ENCODE results near the gene PLCB1. TPM values are rescaled to one million over a fixed set of nuclear protein-coding genes. Genes with fewer than 3 reads are reported as not detected.

PLCB1 gene
- total and polyA plus RNA-seq, 10 of the 15 experiments (the other 5 are each of a cell fraction or from before 2014, with no cell fraction given), result 0.05 to 5.3 (median 0.17) TPM; not detected in 1

- TF ChIP-seq NFYA (IDR thresholded peaks at IDR 0.05; ENCODE audit: borderline replicate concordance, low read depth, low read length), result no peak
Measured at GRCh38 chr20:8480597-8480996, 348.5 kb downstream of the PLCB1 start (continued).

- CTCF ChIA-PET, result no interaction called here
- Histone ChIP-seq H3K27ac (ENCODE audit: control insufficient read depth, insufficient read depth) (no peak overlapping the region), H3K4me1 (ENCODE audit: control insufficient read depth, insufficient read depth, low read length) (no peaks in the 10 kb centered on the region), H4K20me1 (ENCODE audit: control insufficient read depth, insufficient read depth) (no peaks in the 10 kb centered on the region), H3K27me3 (replicated peaks in 1 of 2; ENCODE audit: control insufficient read depth in 2 of 2, insufficient read depth in 2 of 2, low read length in 1 of 2) (no peaks in the 10 kb centered on the region), H3K4me3 (no peak overlapping the region), H3K4me2 (ENCODE audit: control insufficient read depth, insufficient read depth) (no peak overlapping the region), H3K9ac (ENCODE audit: control insufficient read depth, insufficient read depth, low read length) (no peak overlapping the region), H2AFZ (ENCODE audit: control insufficient read depth, low read depth, low read length) (no peak overlapping the region), H3K9me3 (replicated peaks; ENCODE audit: control insufficient read depth, insufficient read depth, low read length) (no peaks in the 10 kb centered on the region; the same call in 2 of the 3 replicates), H3K36me3 (ENCODE audit: control insufficient read depth in 2 of 2, insufficient read depth in 2 of 2, low read length in 1 of 2) (no peaks in the 10 kb centered on the region), H3K79me2 (ENCODE audit: control insufficient read depth, insufficient read depth, low read length) (no peaks in the 10 kb centered on the region)
- in situ Hi-C loops (cut with MboI), result no loop called here
- TF ChIP-seq SRF (IDR thresholded peaks at IDR 0.05; ENCODE audit: low read depth in 2 of 2, low read length in 2 of 2), result no peak
- no peak for TF ChIP-seq MTA3 (IDR thresholded peaks at IDR 0.05; ENCODE audit: borderline replicate concordance, low read length)
- WGBS (ENCODE audit: insufficient coverage, insufficient replicate concordance, low lambda C conversion rate, missing lambda C conversion rate), result 13% methylated on average over 7 of the region's 7 CpGs
- intact Hi-C loops (cut with micrococcal nuclease; ENCODE audit: unreplicated experiment), result no loop called here
- RAD21 ChIA-PET (ENCODE audit: unreplicated experiment), result no interaction called here
- BruUV-seq (replicated peaks), result no TSS peak
- DNase-seq (ENCODE audit: low read depth, low spot score) (no peak), ATAC-seq (no peak), FAIRE-seq (no peak)
- POLR2A ChIA-PET, result no interaction called here
- SMC1A ChIA-PET (ENCODE audit: uncharacterized antibody, unreplicated experiment), result no interaction called here
Measured at GRCh38 chr20:8487696-8488095, 355.6 kb downstream of the PLCB1 start.

- in situ Hi-C loops (cut with MboI) (no loop called here), intact Hi-C loops (cut with micrococcal nuclease; ENCODE audit: unreplicated experiment) (no loop called here)
- Histone ChIP-seq H3K27ac (ENCODE audit: control insufficient read depth, insufficient read depth) (no peak overlapping the region), H3K36me3 (ENCODE audit: control insufficient read depth in 2 of 2, insufficient read depth in 2 of 2, low read length in 1 of 2) (no peaks in the 10 kb centered on the region), H3K27me3 (replicated peaks in 1 of 2; ENCODE audit: control insufficient read depth in 2 of 2, insufficient read depth in 2 of 2, low read length in 1 of 2) (no peaks in the 10 kb centered on the region), H2AFZ (ENCODE audit: control insufficient read depth, low read depth, low read length) (no peak overlapping the region), H3K4me2 (ENCODE audit: control insufficient read depth, insufficient read depth) (no peak overlapping the region), H3K9ac (ENCODE audit: control insufficient read depth, insufficient read depth, low read length) (no peak overlapping the region), H3K79me2 (ENCODE audit: control insufficient read depth, insufficient read depth, low read length) (no peaks in the 10 kb centered on the region), H3K4me3 (no peak overlapping the region), H4K20me1 (ENCODE audit: control insufficient read depth, insufficient read depth) (no peaks in the 10 kb centered on the region), H3K9me3 (replicated peaks; ENCODE audit: control insufficient read depth, insufficient read depth, low read length) (no peaks in the 10 kb centered on the region; the same call in 2 of the 3 replicates), H3K4me1 (ENCODE audit: control insufficient read depth, insufficient read depth, low read length) (no peaks in the 10 kb centered on the region)
- RAD21 ChIA-PET (ENCODE audit: unreplicated experiment), result no interaction called here
- no TSS peak for BruUV-seq (replicated peaks)
- POLR2A ChIA-PET, result no interaction called here
- SMC1A ChIA-PET (ENCODE audit: uncharacterized antibody, unreplicated experiment), result no interaction called here
- no peak for DNase-seq (ENCODE audit: low read depth, low spot score)
- CTCF ChIA-PET, result no interaction called here
- no peak for FAIRE-seq
- 7% methylated on average over 6 of the region's 6 CpGs for WGBS (ENCODE audit: insufficient coverage, insufficient replicate concordance, low lambda C conversion rate, missing lambda C conversion rate)
- no peak for ATAC-seq
- TF ChIP-seq MAX (IDR thresholded peaks at IDR 0.05; ENCODE audit: low read depth, low read length) (no peak), ZBTB40 (IDR thresholded peaks at IDR 0.05; ENCODE audit: borderline replicate concordance) (no peak), RFX5 (IDR thresholded peaks at IDR 0.05; ENCODE audit: low read depth, low read length) (no peak), ASH2L (IDR thresholded peaks at IDR 0.05; ENCODE audit: borderline replicate concordance, low read depth) (no peak), MXI1 (IDR thresholded peaks at IDR 0.05; ENCODE audit: low read depth, low read length) (no peak), EZH2 (IDR thresholded peaks at IDR 0.05; ENCODE audit: borderline replicate concordance, control insufficient read depth, low read depth, low read length) (no peak), NR2F1 (conservative IDR thresholded peaks at IDR 0.05) (no peak)
Measured at GRCh38 chr20:8489094-8489883, 357.2 kb downstream of the PLCB1 start.
